NCI-H2107 (cell line): ENCODE measurements around the gene ATP5PD.

Source experiments
- DNase-seq: peaks from one replicate; lab custom pipeline; 2025; lab: John Stamatoyannopoulos, UW

The ATP5PD gene

GRCh38 chr17:74994440-74994839 lies 52.3 kb downstream of the ATP5PD start:
- DNase-seq: no peak

- DNase-seq: no peak
Observed at GRCh38 chr17:74992223-74992622, 54.5 kb downstream of the ATP5PD start.

GRCh38 chr17:74990581-74991105 lies 56.1 kb downstream of the ATP5PD start:
- DNase-seq: no peak
